K562 (cell line): ENCODE measurements around the gene NDRG4. TPM values are rescaled to one million over a fixed set of nuclear protein-coding genes. Genes with fewer than 3 reads are reported as not detected.

Source experiments
- BRCA1 ChIP-seq, 2 experiments: fragments of 450-650 bp in 1 of 2; sonication (generic) in 1 of 2; formaldehyde crosslinking in 1 of 2; IDR thresholded peaks; 2 replicates each; pipeline versions ENCODE4 v1.5.0 to v1.6.1; 2017 to 2020; ENCODE audit warnings: mild to moderate bottlenecking in 1 of 2, missing genetic modification reagents in 1 of 2
- DIDO1 ChIP-seq: fragments of 450-650 bp; IDR thresholded peaks from 2 replicates; pipeline ENCODE4 v1.6.1; 2016; ENCODE audit warnings: low read depth, missing biosample characterization, missing genetic modification characterization
- ESRRB ChIP-seq: fragments of 250-450 bp; sonication (Bioruptor Pico); IDR thresholded peaks from 2 replicates; pipeline ENCODE4 v1.5.0; 2020; ENCODE audit warnings: mild to moderate bottlenecking, moderate library complexity, borderline replicate concordance
- GTF3C2 ChIP-seq: IDR thresholded peaks from 3 replicates; pipeline ENCODE4 v1.6.1; 2011; ENCODE audit warnings: borderline replicate concordance, mild to moderate bottlenecking, moderate library complexity; ENCODE audit not compliant: insufficient read length; ENCODE audit errors: extremely low read depth
- POLR2AphosphoS5 ChIP-seq: IDR thresholded peaks from 2 replicates; pipeline ENCODE4 v1.6.1; 2011; ENCODE audit warnings: mild to moderate bottlenecking, low read depth, low read length, moderate library complexity; ENCODE audit not compliant: control insufficient read depth, insufficient read depth
- ZNF184 ChIP-seq: sonication (generic); formaldehyde crosslinking; IDR thresholded peaks from 2 replicates; pipeline ENCODE4 v1.5.0; 2020; ENCODE audit warnings: missing genetic modification reagents
- ZNF592 ChIP-seq: fragments of 450-650 bp; IDR thresholded peaks from 2 replicates; pipeline ENCODE4 v1.6.1; 2017; ENCODE audit warnings: antibody characterized with exemption, mild to moderate bottlenecking
- polyA plus RNA-seq, 8 experiments: library from polyadenylated mRNA; depleted of rRNA in 4 of 8; stranded (reverse) in 5 of 8; unstranded in 3 of 8; fragments of >200 nt; fragmentation: Nextera tagmentation in 2 of 8; fragmentation: Illumina TruSeq in 1 of 8; extraction: Ambion mirVana in 2 of 8; extraction: Trizol in 1 of 8; gene quantifications; 2 replicates each; pipeline versions ENCODE4 v1.2.1 to v1.2.3, GENCODE V29; 2011 to 2014; ENCODE audit warnings: inconsistent platforms in 1 of 8, missing spikeins in 1 of 8
- total RNA-seq, 7 experiments: library from RNA; depleted of rRNA in 6 of 7; stranded (reverse); fragments of >200 nt in 6 of 7; fragmentation: Illumina TruSeq in 2 of 7; extraction: Trizol in 2 of 7; gene quantifications; 2 replicates each; pipeline versions ENCODE4 v1.2.1 to v1.2.3, GENCODE V29; 2011 to 2021; ENCODE audit warnings: low replicate concordance in 1 of 7
- TF ChIP-seq, protein P1 (sequence below): fragments of 450-650 bp; conservative IDR thresholded peaks from 2 replicates; pipeline ENCODE4 v1.6.1; 2016; ENCODE audit warnings: missing genetic modification characterization, low read depth, mild to moderate bottlenecking, control low read depth, missing compliant biosample characterization

NDRG4 gene
- total and polyA plus RNA-seq, 9 of the 15 experiments (the other 6 are each of a cell fraction or from before 2014, with no cell fraction given): 0.06 to 0.95 (median 0.28) TPM

GRCh38 chr16:58536278-58536677 is 36.3 kb downstream of the NDRG4 start (continued):
- TF ChIP-seq ZNF184 (CRISPR knock-in tag) (no peak), ESRRB (CRISPR knock-in tag) (no peak), GTF3C2 (no peak), DIDO1 (tag) (no peak), BRCA1 (IDR thresholded peaks at IDR 0.05) (no peak), BRCA1 (CRISPR knock-in tag; IDR thresholded peaks at IDR 0.05) (no peak), ZNF592 (no peak), POLR2AphosphoS5 (no peak)
- TF ChIP-seq, protein P1, sequence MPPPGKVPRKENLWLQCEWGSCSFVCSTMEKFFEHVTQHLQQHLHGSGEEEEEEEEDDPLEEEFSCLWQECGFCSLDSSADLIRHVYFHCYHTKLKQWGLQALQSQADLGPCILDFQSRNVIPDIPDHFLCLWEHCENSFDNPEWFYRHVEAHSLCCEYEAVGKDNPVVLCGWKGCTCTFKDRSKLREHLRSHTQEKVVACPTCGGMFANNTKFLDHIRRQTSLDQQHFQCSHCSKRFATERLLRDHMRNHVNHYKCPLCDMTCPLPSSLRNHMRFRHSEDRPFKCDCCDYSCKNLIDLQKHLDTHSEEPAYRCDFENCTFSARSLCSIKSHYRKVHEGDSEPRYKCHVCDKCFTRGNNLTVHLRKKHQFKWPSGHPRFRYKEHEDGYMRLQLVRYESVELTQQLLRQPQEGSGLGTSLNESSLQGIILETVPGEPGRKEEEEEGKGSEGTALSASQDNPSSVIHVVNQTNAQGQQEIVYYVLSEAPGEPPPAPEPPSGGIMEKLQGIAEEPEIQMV: no peak
- TF ChIP-seq, all 486 proteins: peak for 0
